Stimulated activated CD4-positive, alpha-beta T cell treated with anti-CD3 and anti-CD28 coated beads, Interleukin-4, amount 100 ng/mL, for 24 hours (primary cell): ENCODE measurements around the gene CSF2.
"Not testable (repeated sequence)": the region's sequence is repeated elsewhere in the genome, so short reads cannot be mapped to it uniquely, and the experiment has no call there.

Source experiments
- DNase-seq: peaks from one replicate; pipeline ENCODE4 v3.0.0-alpha.2; 2020

The CSF2 gene

DNA sequence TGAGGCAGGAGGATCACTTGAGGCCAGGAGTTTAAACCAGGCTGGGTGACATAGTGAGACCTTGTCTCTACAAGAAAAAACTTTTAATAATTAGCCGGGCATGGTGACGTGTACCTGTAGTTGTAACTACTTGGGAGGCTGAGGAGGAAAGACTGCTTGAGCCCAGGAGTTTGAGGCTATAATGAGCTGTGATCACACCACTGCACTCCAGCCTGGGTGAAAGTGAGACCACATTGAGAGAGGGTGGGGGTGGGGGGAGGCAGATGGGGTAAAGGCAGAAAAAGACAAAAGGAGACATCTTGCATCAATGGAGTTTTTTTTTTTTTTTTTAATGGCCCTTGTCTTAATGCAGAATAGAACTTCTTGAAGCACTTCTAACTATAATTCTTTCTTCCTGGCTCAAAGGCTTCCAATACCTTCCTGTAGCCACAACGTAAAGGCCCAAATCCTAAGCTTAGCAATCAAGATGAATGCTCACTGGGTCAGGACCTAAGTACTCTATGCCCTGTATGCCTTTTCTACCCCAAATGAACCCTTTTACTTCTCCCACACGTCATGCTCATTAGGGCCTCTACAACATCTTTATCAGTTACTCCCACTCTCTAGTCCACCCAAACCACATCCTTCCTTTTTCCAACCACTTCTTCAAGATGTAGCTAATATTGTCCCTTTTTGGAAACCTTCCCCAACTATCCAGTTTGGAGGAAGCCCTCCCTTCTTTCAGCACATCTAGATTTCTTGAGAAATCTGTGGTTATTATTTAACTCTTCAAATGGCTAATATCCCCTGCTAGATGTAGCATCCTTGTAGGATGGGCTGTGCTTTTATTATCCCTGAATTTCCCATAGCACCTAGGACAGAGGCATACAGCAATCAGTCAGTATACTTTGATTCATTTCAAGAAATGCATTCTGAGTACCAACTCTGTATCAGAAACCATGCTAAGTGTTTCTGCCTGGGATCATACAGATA lies 40.8 kb downstream of the CSF2 start:
- no peak for DNase-seq

DNA sequence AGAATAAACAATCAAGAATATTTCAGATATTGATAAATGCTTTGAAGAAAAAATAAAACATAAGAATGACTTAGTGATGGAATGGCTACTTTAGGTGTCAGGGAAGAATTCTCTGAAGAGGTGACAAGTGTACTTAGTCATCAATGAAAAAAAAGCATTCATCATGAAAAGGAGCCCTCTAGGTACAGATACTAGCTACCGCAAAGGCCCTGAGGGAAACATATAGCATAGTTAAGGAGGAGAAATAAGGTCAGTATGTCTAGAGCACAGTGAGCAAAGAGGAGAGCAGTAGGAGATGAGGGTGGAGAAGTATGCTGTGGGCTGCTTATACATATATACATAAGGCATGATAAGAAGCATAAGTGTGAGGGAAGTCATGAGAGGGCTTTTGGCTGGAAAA lies 41.8 kb downstream of the CSF2 start:
- DNase-seq = no peak

DNA sequence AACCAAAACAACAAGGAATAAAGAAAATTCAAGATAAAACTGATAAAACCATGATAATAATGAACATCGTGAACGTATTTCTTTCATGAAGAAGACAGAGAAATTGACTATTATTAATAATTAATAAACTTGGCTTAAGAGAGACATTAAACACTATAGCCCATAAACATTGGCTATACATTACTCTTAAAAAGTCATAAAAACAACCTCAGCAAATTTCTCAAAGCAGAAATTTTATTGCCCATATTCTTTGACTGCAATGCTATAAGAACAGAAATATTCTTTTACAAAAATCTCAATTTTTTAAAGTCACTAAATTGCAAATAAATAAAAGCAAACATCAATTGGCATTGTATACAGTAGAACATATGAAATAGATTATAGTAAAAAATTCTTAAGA lies 42.5 kb downstream of the CSF2 start:
- no peak for DNase-seq

DNA sequence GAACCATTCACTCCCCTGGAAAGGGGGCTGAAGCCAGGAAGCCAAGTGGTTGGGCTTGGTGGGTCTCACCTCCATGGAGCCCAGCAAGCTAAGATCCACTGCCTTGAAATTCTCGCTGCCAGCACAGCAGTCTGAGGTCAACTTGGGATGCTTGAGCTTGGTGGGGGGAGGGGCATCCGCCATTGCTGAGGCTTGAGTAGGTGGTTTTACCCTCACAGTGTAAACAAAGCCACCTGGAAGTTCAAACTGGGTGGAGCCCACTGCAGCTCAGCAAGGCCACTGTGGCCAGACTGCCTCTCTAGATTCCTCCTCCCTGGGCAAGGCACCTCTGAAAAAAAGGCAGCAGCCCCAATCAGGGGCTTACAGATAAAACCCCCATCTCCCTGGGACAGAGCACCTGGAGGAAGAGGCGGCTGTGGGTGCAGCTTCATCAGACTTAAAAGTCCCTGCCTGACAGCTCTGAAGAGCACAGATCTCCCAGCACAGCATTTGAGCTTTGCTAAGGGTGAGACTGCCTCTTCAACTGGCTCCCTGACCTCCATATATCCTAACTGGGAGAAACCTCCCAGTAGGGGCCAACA lies 43.4 kb downstream of the CSF2 start:
- not testable (repeated sequence) for DNase-seq

DNA sequence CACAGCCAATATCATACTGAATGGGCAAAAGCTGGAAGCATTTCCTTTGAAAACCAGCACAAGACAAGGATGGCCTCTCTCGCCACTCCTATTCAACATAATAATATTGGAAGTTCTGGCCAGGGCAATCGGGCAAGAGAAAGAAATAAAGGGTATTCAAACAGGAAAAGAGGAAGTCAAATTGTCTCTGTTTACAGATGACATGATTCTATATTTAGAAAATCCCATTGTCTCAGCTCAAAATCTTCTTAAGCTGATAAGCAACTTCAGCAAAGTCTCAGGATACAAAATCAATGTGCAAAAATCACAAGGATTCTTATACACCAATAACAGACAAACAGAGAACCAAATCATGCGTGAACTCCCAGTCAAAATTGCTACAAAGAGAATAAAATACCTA lies 47.1 kb downstream of the CSF2 start:
- DNase-seq = not testable (repeated sequence)

DNA sequence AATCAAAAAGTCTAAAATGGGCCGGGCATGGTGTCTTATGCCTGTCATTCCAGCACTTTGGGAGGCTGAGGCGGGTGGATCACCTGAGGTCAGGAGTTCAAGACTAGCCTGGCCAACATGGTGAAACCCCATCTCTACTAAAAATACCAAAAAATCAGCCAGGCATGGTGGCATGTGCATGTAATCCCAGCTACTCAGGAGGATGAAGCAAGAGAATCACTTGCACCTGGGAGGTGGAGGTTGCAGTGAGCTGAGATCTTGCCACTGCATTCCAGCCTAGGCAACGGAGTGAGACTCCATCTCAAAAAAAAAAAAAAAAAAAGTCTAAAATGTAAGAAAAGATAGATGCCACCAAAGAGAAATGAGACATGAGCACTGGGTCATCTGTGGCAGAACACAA lies 49.4 kb downstream of the CSF2 start:
- not testable (repeated sequence) for DNase-seq

DNA sequence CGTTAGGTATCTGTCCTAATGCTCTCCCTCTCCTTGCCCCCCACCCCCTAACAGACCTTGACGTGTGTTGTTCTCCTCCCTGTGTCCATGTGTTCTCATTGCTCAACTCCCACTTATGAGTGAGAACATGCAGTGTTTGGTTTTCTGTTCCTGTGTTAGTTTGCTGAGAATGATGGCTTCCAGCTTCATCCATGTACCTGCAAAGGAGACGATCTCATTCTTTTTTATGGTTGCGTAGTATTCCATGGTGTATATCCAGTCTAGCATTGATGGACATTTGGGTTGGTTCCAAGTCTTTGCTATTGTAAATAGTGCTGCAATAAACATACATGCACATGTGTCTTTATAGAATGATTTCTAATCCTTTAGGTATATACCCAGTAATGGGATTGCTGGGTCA lies 50.0 kb downstream of the CSF2 start:
- not testable (repeated sequence) for DNase-seq
